Measurements from ENCODE around the gene KCNIP4. TPM values are rescaled to one million over a fixed set of nuclear protein-coding genes. Genes with fewer than 3 reads are reported as not detected.

KCNIP4 gene
- total RNA-seq, 1 experiment from 2014 or later: not detected

DNA sequence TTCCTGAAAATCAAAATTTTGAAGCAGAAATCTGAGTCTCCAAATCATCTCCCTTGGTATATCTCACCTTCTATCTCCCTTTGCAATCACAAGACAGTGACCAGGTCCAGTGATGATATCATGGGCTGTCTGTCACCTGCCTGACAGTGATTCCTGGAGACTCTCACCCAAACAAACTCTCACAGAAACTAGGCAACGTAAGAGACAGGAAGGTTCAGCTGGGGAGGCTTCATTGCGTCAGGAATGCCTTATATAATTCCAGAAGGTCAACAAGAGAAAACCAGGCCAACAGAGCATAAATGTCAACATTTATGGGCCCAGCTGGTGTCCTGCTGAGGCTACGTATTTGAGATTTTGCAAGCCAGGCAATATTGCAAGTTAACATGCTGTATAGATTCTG is 412.7 kb downstream of the KCNIP4 start:
- H3K9me2 ChIP-seq (ENCODE audit: insufficient read depth): no peaks in the 10 kb centered on the region
- CTCF ChIA-PET: no interaction called here
- H3K36me3 ChIP-seq (ENCODE audit: low read depth): no peaks in the 10 kb centered on the region
- H3F3A ChIP-seq (ENCODE audit: insufficient read depth, low read depth): no peaks in the 10 kb centered on the region
- POLR2A ChIA-PET (ENCODE audit: unreplicated experiment): no interaction called here
- H3K4me1 ChIP-seq (replicated peaks; ENCODE audit: insufficient read depth): no peaks in the 10 kb centered on the region
- H3K27me3 ChIP-seq (ENCODE audit: insufficient read depth, low read depth): no peaks in the 10 kb centered on the region
- no peaks in the 10 kb centered on the region for H4K20me1 ChIP-seq (ENCODE audit: insufficient read depth)
- TF ChIP-seq EZH2 (IDR thresholded peaks at IDR 0.05; ENCODE audit: low read depth): no peak
- TF ChIP-seq, protein P1, sequence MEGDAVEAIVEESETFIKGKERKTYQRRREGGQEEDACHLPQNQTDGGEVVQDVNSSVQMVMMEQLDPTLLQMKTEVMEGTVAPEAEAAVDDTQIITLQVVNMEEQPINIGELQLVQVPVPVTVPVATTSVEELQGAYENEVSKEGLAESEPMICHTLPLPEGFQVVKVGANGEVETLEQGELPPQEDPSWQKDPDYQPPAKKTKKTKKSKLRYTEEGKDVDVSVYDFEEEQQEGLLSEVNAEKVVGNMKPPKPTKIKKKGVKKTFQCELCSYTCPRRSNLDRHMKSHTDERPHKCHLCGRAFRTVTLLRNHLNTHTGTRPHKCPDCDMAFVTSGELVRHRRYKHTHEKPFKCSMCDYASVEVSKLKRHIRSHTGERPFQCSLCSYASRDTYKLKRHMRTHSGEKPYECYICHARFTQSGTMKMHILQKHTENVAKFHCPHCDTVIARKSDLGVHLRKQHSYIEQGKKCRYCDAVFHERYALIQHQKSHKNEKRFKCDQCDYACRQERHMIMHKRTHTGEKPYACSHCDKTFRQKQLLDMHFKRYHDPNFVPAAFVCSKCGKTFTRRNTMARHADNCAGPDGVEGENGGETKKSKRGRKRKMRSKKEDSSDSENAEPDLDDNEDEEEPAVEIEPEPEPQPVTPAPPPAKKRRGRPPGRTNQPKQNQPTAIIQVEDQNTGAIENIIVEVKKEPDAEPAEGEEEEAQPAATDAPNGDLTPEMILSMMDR (conservative IDR thresholded peaks at IDR 0.05): no peak
- BruUV-seq (replicated peaks): no TSS peak
- no peaks in the 10 kb centered on the region for H3K9me3 ChIP-seq (ENCODE audit: insufficient read depth, low read depth)
- DNase-seq: no peak
- H3K79me2 ChIP-seq (ENCODE audit: low read depth): no peaks in the 10 kb centered on the region
- H3K4me3 ChIP-seq: no peak overlapping the region
- H3K4me2 ChIP-seq: no peak overlapping the region
- no peak overlapping the region for H3K27ac ChIP-seq
- intact Hi-C loops (cut with micrococcal nuclease; ENCODE audit: unreplicated experiment): no loop called here
- no peak overlapping the region for H2AFZ ChIP-seq

DNA sequence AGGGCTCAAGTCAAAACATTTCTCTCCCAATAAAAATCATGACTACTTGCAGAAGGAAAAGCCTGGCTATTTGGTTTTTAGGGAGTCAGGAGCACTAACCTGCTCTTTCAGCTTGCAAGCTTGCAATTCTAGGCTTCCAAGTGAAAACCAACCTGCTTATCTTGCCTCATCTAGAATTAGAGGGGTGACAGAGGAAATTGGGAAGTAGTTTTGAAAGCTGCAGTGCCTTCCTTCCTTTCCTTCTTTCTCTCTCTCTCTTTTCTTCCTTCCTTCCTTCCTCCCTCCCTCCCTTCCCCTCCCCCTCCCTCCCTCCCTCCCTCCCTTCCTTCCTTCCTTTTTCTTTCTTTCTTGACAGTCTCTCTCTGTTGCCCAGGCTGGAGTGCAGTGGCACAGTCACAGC is 417.5 kb downstream of the KCNIP4 start:
- Histone ChIP-seq H3K4me2 (no peak overlapping the region), H3F3A (ENCODE audit: insufficient read depth, low read depth) (no peaks in the 10 kb centered on the region), H3K36me3 (ENCODE audit: low read depth) (no peaks in the 10 kb centered on the region), H3K79me2 (ENCODE audit: low read depth) (no peaks in the 10 kb centered on the region), H4K20me1 (ENCODE audit: insufficient read depth) (no peaks in the 10 kb centered on the region), H3K27ac (no peak overlapping the region), H3K4me3 (no peak overlapping the region), H3K9me2 (ENCODE audit: insufficient read depth) (no peaks in the 10 kb centered on the region), H2AFZ (no peak overlapping the region), H3K4me1 (replicated peaks; ENCODE audit: insufficient read depth) (no peaks in the 10 kb centered on the region), H3K27me3 (ENCODE audit: insufficient read depth, low read depth) (no peaks in the 10 kb centered on the region), H3K9me3 (ENCODE audit: insufficient read depth, low read depth) (no peaks in the 10 kb centered on the region)
- ChIA-PET CTCF (no interaction called here), POLR2A (ENCODE audit: unreplicated experiment) (no interaction called here)
- intact Hi-C loops (cut with micrococcal nuclease; ENCODE audit: unreplicated experiment): no loop called here
- TF ChIP-seq, protein P1 (conservative IDR thresholded peaks at IDR 0.05): no peak
- no peak for TF ChIP-seq EZH2 (IDR thresholded peaks at IDR 0.05; ENCODE audit: low read depth)
- no peak for DNase-seq
- BruUV-seq (replicated peaks): no TSS peak

DNA sequence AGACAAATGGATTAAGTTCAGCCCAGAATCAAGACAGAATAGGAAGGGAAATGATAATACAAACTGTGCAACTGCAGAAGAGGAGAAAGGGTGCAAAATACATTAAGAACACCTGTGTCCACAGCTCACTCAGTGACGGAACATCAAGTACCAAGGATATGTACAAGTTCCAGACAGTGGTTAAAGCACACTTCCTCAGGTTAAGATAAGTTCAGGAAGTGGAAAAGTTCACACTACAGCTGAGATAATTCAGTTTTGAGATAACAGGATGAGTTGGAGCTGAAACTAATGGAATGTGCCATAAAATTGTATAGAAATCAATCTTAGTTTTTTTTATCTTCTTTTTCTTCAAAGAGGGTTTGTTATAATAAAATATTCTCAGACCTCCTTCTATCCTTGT is 419.4 kb downstream of the KCNIP4 start:
- Histone ChIP-seq H3K4me1 (replicated peaks; ENCODE audit: insufficient read depth) (no peaks in the 10 kb centered on the region), H3K4me2 (no peak overlapping the region), H3K9me2 (ENCODE audit: insufficient read depth) (no peaks in the 10 kb centered on the region), H4K20me1 (ENCODE audit: insufficient read depth) (no peaks in the 10 kb centered on the region), H3K36me3 (ENCODE audit: low read depth) (no peaks in the 10 kb centered on the region), H3K4me3 (no peak overlapping the region), H3K79me2 (ENCODE audit: low read depth) (no peaks in the 10 kb centered on the region), H3K27me3 (ENCODE audit: insufficient read depth, low read depth) (no peaks in the 10 kb centered on the region), H3F3A (ENCODE audit: insufficient read depth, low read depth) (no peaks in the 10 kb centered on the region), H2AFZ (no peak overlapping the region), H3K27ac (no peak overlapping the region), H3K9me3 (ENCODE audit: insufficient read depth, low read depth) (no peaks in the 10 kb centered on the region)
- TF ChIP-seq, protein P1 (conservative IDR thresholded peaks at IDR 0.05): no peak
- no peak for TF ChIP-seq EZH2 (IDR thresholded peaks at IDR 0.05; ENCODE audit: low read depth)
- no TSS peak for BruUV-seq (replicated peaks)
- POLR2A ChIA-PET (ENCODE audit: unreplicated experiment): interaction anchor here (0.6 kb wide), 1 partner anchor 59 kb away, joined by 4 read pairs; no protein-coding TSS in a partner anchor
- DNase-seq: no peak
- intact Hi-C loops (cut with micrococcal nuclease; ENCODE audit: unreplicated experiment): no loop called here
- CTCF ChIA-PET: no interaction called here
